H1 (cell line): ENCODE data around the gene MSMP. TPM values are rescaled to one million over a fixed set of nuclear protein-coding genes. Genes with fewer than 3 reads are reported as not detected.

Experiments
- CTCF ChIA-PET: fragments of 300-600 bp; sonication (Branson Sonifier 250); formaldehyde crosslinking; loops from one replicate; lab custom pipeline; 2021; ENCODE audit not compliant: partially characterized antibody; lab: Charles Lee
- POLR2A ChIA-PET: fragments of 300-600 bp; sonication (Branson Sonifier 250); formaldehyde crosslinking; loops from one replicate; lab custom pipeline; 2021; ENCODE audit warnings: inconsistent platforms; ENCODE audit not compliant: partially characterized antibody; lab: Charles Lee
- DNase-seq, 2 experiments: peaks; one replicate each; pipeline versions ENCODE4 v3.0.0 to v3.0.0-alpha.2; 2010 to 2022; ENCODE audit warnings: low spot score in 2 of 2, low read depth in 1 of 2, mixed read lengths in 1 of 2
- FAIRE-seq: peaks from 2 replicates; lab custom pipeline; 2011; peaks lifted over from hg19 to GRCh38; lab: Jason Lieb, UNC
- H2AFZ ChIP-seq: 2 replicates; pipeline ENCODE4 v1.8.1; 2012; ENCODE audit warnings: low read length, inconsistent platforms
- H2AK5ac ChIP-seq: 2 replicates; pipeline ENCODE4 v1.6.1; 2013; ENCODE audit warnings: low read depth, low read length
- H2BK120ac ChIP-seq: replicated peaks from 2 replicates; pipeline ENCODE3; 2013; ENCODE audit warnings: low read depth, low read length, inconsistent platforms
- H2BK12ac ChIP-seq: 2 replicates; pipeline ENCODE4 v1.6.1; 2013; ENCODE audit warnings: low read depth, low read length
- H2BK15ac ChIP-seq: 2 replicates; pipeline ENCODE4 v1.6.1; 2013; ENCODE audit warnings: low read length
- H2BK20ac ChIP-seq: 2 replicates; pipeline ENCODE4 v1.6.1; 2013; ENCODE audit warnings: low read length
- H2BK5ac ChIP-seq: 2 replicates; pipeline ENCODE4 v1.6.1; 2013; ENCODE audit warnings: low read depth, low read length
- H3K14ac ChIP-seq: 2 replicates; pipeline ENCODE4 v1.6.1; 2013; ENCODE audit warnings: inconsistent platforms; ENCODE audit not compliant: insufficient read length
- H3K18ac ChIP-seq: 2 replicates; pipeline ENCODE4 v1.6.1; 2013; ENCODE audit warnings: low read length; ENCODE audit errors: extremely low read depth
- H3K23ac ChIP-seq: 2 replicates; pipeline ENCODE4 v1.6.1; 2013; ENCODE audit warnings: inconsistent platforms; ENCODE audit not compliant: insufficient read length
- H3K23me2 ChIP-seq: 2 replicates; pipeline ENCODE4 v1.6.1; 2013; ENCODE audit warnings: low read depth, low read length
- H3K27ac ChIP-seq: 2 replicates; pipeline ENCODE4 v1.6.1; 2011; ENCODE audit warnings: low read depth, low read length, inconsistent platforms
- H3K27me3 ChIP-seq, 4 experiments: replicated peaks in 1 of 4; 1 replicate in 1 of 4; 2 replicates in 3 of 4; pipeline versions ENCODE4 v1.6.1 to v1.8.1; 2011 to 2013; ENCODE audit warnings: low read length in 3 of 4, mild to moderate bottlenecking in 3 of 4, inconsistent platforms in 2 of 4, mixed read lengths in 2 of 4, moderate library complexity in 1 of 4; ENCODE audit not compliant: control insufficient read depth in 3 of 4, insufficient read depth in 3 of 4; ENCODE audit errors: extremely low read depth in 1 of 4
- H3K36me3 ChIP-seq, 4 experiments: 2 replicates each; pipeline versions ENCODE4 v1.6.1 to v1.8.1; 2011 to 2013; ENCODE audit warnings: mild to moderate bottlenecking in 4 of 4, low read length in 3 of 4, moderate library complexity in 2 of 4, control low read depth in 1 of 4, inconsistent platforms in 1 of 4; ENCODE audit not compliant: insufficient read depth in 4 of 4, control insufficient read depth in 2 of 4
- H3K4ac ChIP-seq: replicated peaks from 2 replicates; pipeline ENCODE3; 2013; ENCODE audit warnings: low read length, low read depth, mixed read lengths, inconsistent platforms; ENCODE audit not compliant: insufficient read length
- H3K4me1 ChIP-seq, 4 experiments: replicated peaks in 1 of 4; 1 replicate in 1 of 4; 2 replicates in 3 of 4; pipeline versions ENCODE4 v1.6.1 to v1.8.1; 2011 to 2013; ENCODE audit warnings: low read length in 3 of 4, inconsistent platforms in 2 of 4, mixed read lengths in 1 of 4; ENCODE audit not compliant: insufficient read depth in 4 of 4, control insufficient read depth in 3 of 4
- H3K4me2 ChIP-seq, 2 experiments: 2 replicates each; pipeline versions ENCODE4 v1.6.1 to v1.8.1; 2011 to 2013; ENCODE audit warnings: low read depth in 2 of 2, low read length in 2 of 2, control low read depth in 1 of 2, inconsistent platforms in 1 of 2, mild to moderate bottlenecking in 1 of 2; ENCODE audit not compliant: insufficient read depth in 1 of 2
- H3K4me3 ChIP-seq, 4 experiments: fragments of 200-600, 300-600 bp in 1 of 4; sonication (generic), shearing (Covaris generic), sonication (Bioruptor Twin) in 1 of 4; 2 replicates each; pipeline versions ENCODE4 v1.5.1 to v1.8.1; 2011 to 2016; ENCODE audit warnings: low read length in 4 of 4, low read depth in 3 of 4, control low read depth in 2 of 4, inconsistent platforms in 2 of 4, mild to moderate bottlenecking in 2 of 4, mixed read lengths in 1 of 4, moderate library complexity in 1 of 4; ENCODE audit not compliant: insufficient read depth in 2 of 4; ENCODE audit errors: extremely low read depth in 1 of 4
- H3K56ac ChIP-seq: replicated peaks from 2 replicates; pipeline ENCODE3; 2013; ENCODE audit warnings: low read depth, mild to moderate bottlenecking, mixed read lengths, low read length, inconsistent platforms; ENCODE audit not compliant: insufficient read length
- H3K79me1 ChIP-seq: 2 replicates; pipeline ENCODE4 v1.6.1; 2013; ENCODE audit warnings: low read depth, low read length, control low read depth
- H3K79me2 ChIP-seq, 2 experiments: 2 replicates each; pipeline versions ENCODE4 v1.6.1 to v1.8.1; 2012 to 2013; ENCODE audit warnings: low read length in 2 of 2, mild to moderate bottlenecking in 2 of 2, inconsistent platforms in 1 of 2; ENCODE audit not compliant: insufficient read depth in 2 of 2, control insufficient read depth in 1 of 2
- H3K9ac ChIP-seq, 4 experiments: replicated peaks in 1 of 4; 1 replicate in 1 of 4; 2 replicates in 3 of 4; pipeline versions ENCODE4 v1.6.1 to v1.8.1; 2011 to 2013; ENCODE audit warnings: low read depth in 3 of 4, low read length in 3 of 4, control low read depth in 2 of 4, mild to moderate bottlenecking in 2 of 4, moderate library complexity in 2 of 4, inconsistent platforms in 1 of 4; ENCODE audit errors: extremely low read depth in 1 of 4
- H3K9me3 ChIP-seq, 2 experiments: 2 replicates each; pipeline versions ENCODE4 v1.6.1 to v1.8.1; 2012 to 2013; ENCODE audit warnings: mild to moderate bottlenecking in 2 of 2, moderate library complexity in 2 of 2, control low read depth in 1 of 2, inconsistent platforms in 1 of 2, low read depth in 1 of 2, low read length in 1 of 2, mixed read lengths in 1 of 2; ENCODE audit not compliant: insufficient read depth in 2 of 2
- H4K20me1 ChIP-seq, 2 experiments: replicated peaks in 1 of 2; 2 replicates each; pipeline versions ENCODE3 to v1.8.1; 2011 to 2013; ENCODE audit warnings: inconsistent platforms in 2 of 2, low read length in 2 of 2, mild to moderate bottlenecking in 1 of 2; ENCODE audit not compliant: insufficient read depth in 2 of 2, control insufficient read depth in 1 of 2
- H4K5ac ChIP-seq: 2 replicates; pipeline ENCODE4 v1.6.1; 2013; ENCODE audit warnings: low read length, low read depth, mixed read lengths, inconsistent platforms; ENCODE audit not compliant: insufficient read length
- H4K8ac ChIP-seq: 2 replicates; pipeline ENCODE4 v1.8.0; 2013; ENCODE audit warnings: mild to moderate bottlenecking, moderate library complexity, low read length, inconsistent platforms; ENCODE audit not compliant: insufficient read depth; ENCODE audit errors: extremely low read depth
- H4K91ac ChIP-seq: replicated peaks from 2 replicates; pipeline ENCODE3; 2013; ENCODE audit warnings: low read length, mixed read lengths, inconsistent platforms; ENCODE audit not compliant: insufficient read length
- E2F6 ChIP-seq: IDR thresholded peaks from 2 replicates; pipeline ENCODE4 v1.6.1; 2012; ENCODE audit warnings: inconsistent platforms
- KDM1A ChIP-seq: fragments of 200-600, 300-600 bp; sonication (generic); IDR thresholded peaks from 2 replicates; pipeline ENCODE4 v1.7.1; 2016; ENCODE audit warnings: mild to moderate bottlenecking, low read length, borderline replicate concordance
- MAFK ChIP-seq: IDR thresholded peaks from 2 replicates; pipeline ENCODE4 v1.6.1; 2012; ENCODE audit warnings: low read depth, mild to moderate bottlenecking, improper control_type of control experiment, low read length
- NRF1 ChIP-seq: IDR thresholded peaks from 2 replicates; pipeline ENCODE4 v1.6.1; 2011; ENCODE audit warnings: mild to moderate bottlenecking, low read depth, low read length, improper control_type of control experiment
- SAP30 ChIP-seq: fragments of 300-600 bp; sonication (generic); IDR thresholded peaks from 2 replicates; pipeline ENCODE4 v1.7.1; 2012; ENCODE audit warnings: low read length, moderate library complexity, mild to moderate bottlenecking, inconsistent platforms; ENCODE audit not compliant: insufficient read depth, insufficient replicate concordance
- SP1 ChIP-seq: IDR thresholded peaks from 2 replicates; pipeline ENCODE4 v1.6.1; 2011; ENCODE audit warnings: low read depth, low read length
- SP2 ChIP-seq: IDR thresholded peaks from 2 replicates; pipeline ENCODE4 v1.6.1; 2012; ENCODE audit warnings: mild to moderate bottlenecking, low read length, inconsistent platforms
- SP4 ChIP-seq: IDR thresholded peaks from 2 replicates; pipeline ENCODE4 v1.6.1; 2012; ENCODE audit warnings: low read length, inconsistent platforms
- TAF1 ChIP-seq: IDR thresholded peaks from 2 replicates; pipeline ENCODE4 v1.6.1; 2011; ENCODE audit warnings: mild to moderate bottlenecking, low read depth, low read length
- TAF7 ChIP-seq: optimal IDR thresholded peaks from 2 replicates; pipeline ENCODE3; 2011; ENCODE audit warnings: low read depth, mild to moderate bottlenecking, inconsistent platforms, low read length, moderate library complexity, borderline replicate concordance
- YY1 ChIP-seq: IDR thresholded peaks from 2 replicates; pipeline ENCODE4 v1.6.1; 2011; ENCODE audit warnings: low read depth, mild to moderate bottlenecking, low read length
- WGBS, 2 experiments: shearing (Covaris generic) in 1 of 2; methylation state at CpG; one replicate each; pipeline versions ENCODE4 v1.1.6 to v1.1.7; 2013 to 2015; ENCODE audit warnings: low lambda C conversion rate in 2 of 2, mixed read lengths in 2 of 2, inconsistent platforms in 1 of 2, low coverage in 1 of 2, missing lambda C conversion rate in 1 of 2; ENCODE audit not compliant: insufficient replicate concordance in 2 of 2, insufficient coverage in 1 of 2, insufficient read length in 1 of 2; ENCODE audit errors: extremely low coverage in 1 of 2, missing lambda C conversion rate in 1 of 2; 5-methylcytosine and 5-hydroxymethylcytosine counted together
- polyA plus RNA-seq, 7 experiments: library from polyadenylated mRNA; depleted of rRNA in 3 of 7; stranded (reverse) in 5 of 7; unstranded in 2 of 7; fragments of >200 nt in 5 of 7; fragments of 200-250 nt in 2 of 7; gene quantifications; 1 replicate in 5 of 7; 2 replicates in 1 of 7; 4 replicates in 1 of 7; pipeline versions ENCODE4 v1.2.1 to v1.2.3, GENCODE V29; 2011 to 2013; ENCODE audit warnings: missing spikeins in 2 of 7, mixed read lengths in 2 of 7
- total RNA-seq: library from RNA; stranded (reverse); fragmentation: NEBNext Ultra II Directional; extraction: Animal tissue kit (Norgen Biotek cat#: 25700); gene quantifications from 2 replicates; pipeline ENCODE4 v1.2.1, GENCODE V29; 2021

The MSMP gene
- total and polyA plus RNA-seq, 2 of the 8 experiments (the other 6 are each of a cell fraction or from before 2014, with no cell fraction given): 0.53 TPM; not detected in 1

- no peak overlapping the region for H2AFZ ChIP-seq
- no peaks in the 10 kb centered on the region; the same call in 1 of the 2 replicates for H3K23me2 ChIP-seq
- FAIRE-seq (no peak), DNase-seq (no peak)
- no peak overlapping the region for H3K4ac ChIP-seq
- no peaks in the 10 kb centered on the region for H3K79me1 ChIP-seq
- no peak overlapping the region for H2AK5ac ChIP-seq
- H2BK12ac ChIP-seq: no peak overlapping the region
- H3K56ac ChIP-seq: no peak overlapping the region
- peaks cover 0 to 4% (median 0%) of the 10 kb centered on the region in 4 experiments; a peak in 3 of 8 replicates for H3K36me3 ChIP-seq
- H2BK20ac ChIP-seq: no peak overlapping the region
- H4K91ac ChIP-seq: no peak overlapping the region
- peak overlapping the region in 1 of 4 experiments; percentile 20; a peak in 2 of 7 replicates for H3K9ac ChIP-seq
- POLR2A ChIA-PET: interaction anchor here (0.9 to 1.2 kb wide), 2 partner anchors 11 kb away, joined by 3 read pairs; partner anchors contain the start of gene SPAG8
- H4K20me1 ChIP-seq: peaks cover 0 to 2% of the 10 kb centered on the region in 2 experiments
- H2BK120ac ChIP-seq: no peak overlapping the region
- no peak overlapping the region for H3K18ac ChIP-seq
- no peak overlapping the region for H3K23ac ChIP-seq
- H3K4me1 ChIP-seq: no peaks in the 10 kb centered on the region
- no peak overlapping the region for H2BK5ac ChIP-seq
- no peak overlapping the region for H3K27ac ChIP-seq
- H3K9me3 ChIP-seq: no peaks in the 10 kb centered on the region
- CTCF ChIA-PET: interaction anchor here (1.1 to 4.8 kb wide), 6 partner anchors 11 to 109 kb away, joined by 3 to 18 read pairs (median 6); partner anchors contain the start of genes HINT2 and SPAG8
- H3K4me2 ChIP-seq: no peak overlapping the region
- no peak overlapping the region for H2BK15ac ChIP-seq
- WGBS, 2 experiments: 85% methylated on average over 13 of the region's 13 CpGs; no CpG with 5 or more reads in 1 of the 2 experiments
- H4K8ac ChIP-seq: no peak overlapping the region; the same call in 1 of the 2 replicates
- H3K4me3 ChIP-seq: no peak overlapping the region
- no peak overlapping the region for H3K14ac ChIP-seq
- no peaks in the 10 kb centered on the region for H3K79me2 ChIP-seq
- no peaks in the 10 kb centered on the region for H3K27me3 ChIP-seq
- no peak overlapping the region for H4K5ac ChIP-seq
- TF ChIP-seq TAF7 (no peak), SP2 (no peak), TAF1 (no peak), SP4 (no peak), NRF1 (no peak), KDM1A (no peak), SP1 (no peak), E2F6 (no peak), SAP30 (no peak), YY1 (no peak), MAFK (no peak)
Observed at GRCh38 chr9:35801328-35802128, 47.5 kb upstream of the MSMP start.
